Inflammatory macrophage (primary cell): ENCODE results near the gene MYO16.
"Not testable (repeated sequence)": the region's sequence is repeated elsewhere in the genome, so short reads cannot be mapped to it uniquely, and the experiment has no call there.

Source experiments
- DNase-seq, 2 donors: peaks; one replicate each; pipeline ENCODE4 v3.0.0-alpha.2; 2020 to 2022

MYO16 gene

DNA sequence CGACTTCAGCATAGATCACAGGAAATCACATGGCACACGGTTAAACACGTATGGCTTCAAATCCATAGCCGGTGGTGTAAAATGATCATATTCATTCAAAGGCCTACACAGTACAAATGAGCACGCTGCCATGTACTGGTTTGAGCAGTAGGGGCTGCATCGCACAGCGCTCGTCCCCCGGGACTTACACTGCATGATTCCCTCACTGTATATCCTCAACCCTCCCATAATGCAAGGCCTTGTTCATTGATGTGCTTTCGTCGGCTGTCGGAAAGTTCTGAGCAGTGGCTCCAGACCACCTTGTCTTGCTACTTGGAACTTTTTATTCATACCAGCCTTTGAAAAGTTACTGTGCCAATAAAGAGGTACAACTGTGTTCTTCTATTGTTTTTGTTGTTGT is 578.2 kb downstream of the MYO16 start:
- DNase-seq = no peak

- no peak for DNase-seq
Observed at GRCh38 chr13:109208522-109208921, 579.1 kb downstream of the MYO16 start.

DNA sequence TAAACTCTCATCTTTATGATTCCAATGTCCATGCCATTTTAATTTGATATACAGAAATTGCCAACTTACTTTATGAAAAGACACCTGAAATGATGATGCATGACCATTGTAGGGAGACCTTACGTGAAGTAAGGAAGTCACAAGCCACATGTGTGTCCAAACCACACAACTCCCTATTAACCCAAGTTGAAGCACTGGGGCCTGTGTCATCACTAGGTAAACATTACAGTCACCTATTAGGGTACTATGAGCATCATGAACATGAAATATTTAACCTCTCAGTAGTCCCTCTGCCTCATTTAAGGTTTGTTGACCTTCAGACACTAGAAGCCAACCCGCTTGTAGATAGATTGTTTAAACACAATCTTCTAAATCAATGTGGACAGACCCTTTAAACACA is 580.1 kb downstream of the MYO16 start:
- no peak for DNase-seq

DNA sequence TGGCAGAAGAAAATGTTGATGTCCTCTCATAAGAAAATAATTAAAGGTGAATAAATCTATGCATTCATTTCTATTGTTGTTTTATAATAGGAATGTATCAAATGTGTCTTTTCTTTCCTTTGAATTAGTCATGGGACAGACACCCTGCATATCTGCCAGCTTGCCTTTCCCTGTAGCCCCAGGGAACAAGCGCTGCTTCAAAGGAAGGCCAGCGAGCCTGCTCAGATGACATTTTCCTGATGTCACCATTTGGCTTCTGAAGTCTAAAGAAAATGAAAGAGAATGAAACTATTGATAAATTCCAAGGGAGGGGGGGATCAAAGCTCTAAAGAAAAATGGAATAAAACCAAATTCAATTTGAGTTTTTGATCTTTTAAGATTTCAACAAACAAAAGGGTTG is 582.2 kb downstream of the MYO16 start:
- DNase-seq = no peak

- no peak for DNase-seq
Observed at GRCh38 chr13:109212650-109213049, 583.2 kb downstream of the MYO16 start.

DNA sequence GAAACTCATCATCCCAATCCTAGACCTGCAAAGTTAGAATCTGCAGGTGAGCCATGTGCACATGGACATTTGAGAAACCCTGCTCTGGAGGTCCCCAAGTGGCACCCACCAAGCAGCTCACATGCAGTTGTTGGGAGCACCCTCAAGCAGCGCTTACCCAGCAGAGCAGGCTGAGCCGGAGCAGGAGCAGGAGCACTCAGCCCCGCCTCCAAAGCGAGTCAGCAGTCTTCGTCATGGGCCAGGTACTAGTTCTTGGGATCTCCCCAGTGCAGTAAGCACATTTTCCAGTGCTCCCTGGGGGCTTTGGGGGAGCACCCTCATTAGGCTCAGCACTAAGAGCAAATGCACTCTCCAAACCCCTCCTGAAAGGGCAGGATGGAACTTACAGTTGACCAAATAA is 584.3 kb downstream of the MYO16 start:
- DNase-seq = no peak

DNA sequence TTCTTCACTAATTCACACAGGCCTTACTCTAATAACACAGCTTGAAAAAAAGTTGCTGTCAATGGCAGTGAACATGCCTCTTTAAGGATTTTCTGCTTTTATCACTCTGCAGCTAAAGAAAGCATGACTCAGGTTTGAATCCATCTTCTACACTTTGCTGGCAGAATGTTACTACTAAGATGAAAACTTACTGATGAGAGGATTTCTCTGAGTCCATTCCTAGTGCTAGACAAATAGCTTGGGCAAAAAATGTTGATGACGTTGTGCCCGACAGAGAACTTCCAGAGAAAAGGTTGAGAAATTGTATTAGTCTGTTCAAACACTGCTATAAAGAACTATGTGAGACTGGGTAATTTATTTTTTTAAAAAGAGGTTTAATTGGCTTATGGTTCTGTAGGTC is 585.0 kb downstream of the MYO16 start:
- no peak for DNase-seq

- DNase-seq = no peak
Observed at GRCh38 chr13:109215377-109215776, 586.0 kb downstream of the MYO16 start.

GRCh38 chr13:109217510-109217909 is 588.1 kb downstream of the MYO16 start:
- not testable (repeated sequence) for DNase-seq

- no peak for DNase-seq
Observed at GRCh38 chr13:109220631-109221030, 591.2 kb downstream of the MYO16 start.

GRCh38 chr13:109224033-109224432 is 594.6 kb downstream of the MYO16 start:
- no peak for DNase-seq

DNA sequence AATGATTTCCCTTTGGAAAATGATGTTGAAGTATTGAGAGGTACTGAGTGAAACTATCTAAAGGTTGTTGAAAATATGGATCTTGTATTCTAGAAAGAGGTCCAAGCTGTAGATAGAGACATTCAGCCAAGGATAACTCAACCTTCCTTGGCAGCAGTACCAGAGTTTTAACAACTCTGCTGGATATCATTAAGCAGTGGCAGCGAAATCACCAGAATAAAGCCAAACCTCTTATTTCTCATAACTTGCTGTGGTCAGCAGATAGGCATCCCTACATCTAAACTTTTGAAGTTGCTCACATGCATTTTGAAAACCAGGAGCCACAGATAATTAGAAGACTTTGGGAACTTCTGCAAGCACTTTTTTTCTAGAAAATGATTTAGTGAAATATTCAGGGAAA is 597.2 kb downstream of the MYO16 start:
- DNase-seq = no peak

GRCh38 chr13:109227344-109227940 is 598.0 kb downstream of the MYO16 start:
- DNase-seq = no peak

GRCh38 chr13:109228211-109228610 is 598.8 kb downstream of the MYO16 start:
- DNase-seq = no peak

DNA sequence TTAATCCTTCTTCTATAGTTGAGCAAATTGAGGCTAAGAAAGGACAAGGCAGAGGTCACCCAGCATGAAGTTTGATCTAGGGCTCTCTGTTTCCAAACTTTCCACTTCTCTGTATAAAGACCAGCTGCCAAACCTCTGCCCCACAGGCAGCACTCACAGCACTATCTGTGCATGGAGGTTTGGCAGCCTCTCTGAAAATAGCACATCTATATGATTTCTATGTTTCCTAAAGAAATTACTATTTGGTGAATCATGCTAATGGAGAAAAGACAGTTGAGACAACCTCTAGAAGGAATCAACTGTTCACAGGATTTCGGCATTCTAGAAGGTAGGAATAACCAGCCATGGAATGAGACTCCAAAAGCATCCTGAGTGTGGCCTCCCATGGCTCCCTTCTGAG is 602.5 kb downstream of the MYO16 start:
- DNase-seq = no peak

DNA sequence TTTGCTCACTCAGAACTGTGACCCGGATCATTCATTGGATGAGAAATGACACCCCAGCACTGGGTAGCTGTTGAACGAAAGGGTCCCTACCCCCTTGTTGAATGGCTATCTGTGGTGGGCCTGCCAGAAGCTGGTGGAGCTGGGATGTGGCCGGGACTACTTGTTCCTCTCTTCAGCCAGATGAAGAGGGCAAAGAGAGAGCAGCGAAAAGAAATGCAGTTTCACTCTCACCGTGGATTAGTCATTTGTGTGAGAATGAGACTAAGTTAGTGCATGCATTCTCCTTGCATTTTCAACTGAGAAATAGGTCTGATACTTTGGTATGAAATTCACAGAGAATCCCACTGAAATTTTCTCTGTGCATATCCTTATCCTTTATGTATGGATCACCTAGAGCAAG is 603.9 kb downstream of the MYO16 start:
- no peak for DNase-seq

DNA sequence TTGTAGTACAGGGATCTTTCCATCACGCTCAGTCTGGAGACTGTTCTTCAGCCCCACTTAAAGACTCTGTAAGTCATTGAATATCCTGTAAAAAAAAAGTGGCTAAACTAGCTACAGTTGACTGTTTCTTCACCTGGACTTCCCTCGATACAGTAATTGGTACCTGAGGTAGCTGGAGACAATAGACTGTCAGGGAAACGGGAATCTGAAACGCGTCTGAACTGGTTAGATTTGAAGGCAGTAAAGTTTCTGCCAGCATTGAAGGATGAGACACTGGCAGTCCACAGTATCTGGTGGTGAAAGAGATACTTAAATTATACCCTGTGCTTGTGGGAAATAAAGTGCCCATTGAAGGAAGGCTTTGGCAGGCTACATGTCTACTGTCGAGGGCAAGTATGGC is 606.5 kb downstream of the MYO16 start:
- no peak for DNase-seq

DNA sequence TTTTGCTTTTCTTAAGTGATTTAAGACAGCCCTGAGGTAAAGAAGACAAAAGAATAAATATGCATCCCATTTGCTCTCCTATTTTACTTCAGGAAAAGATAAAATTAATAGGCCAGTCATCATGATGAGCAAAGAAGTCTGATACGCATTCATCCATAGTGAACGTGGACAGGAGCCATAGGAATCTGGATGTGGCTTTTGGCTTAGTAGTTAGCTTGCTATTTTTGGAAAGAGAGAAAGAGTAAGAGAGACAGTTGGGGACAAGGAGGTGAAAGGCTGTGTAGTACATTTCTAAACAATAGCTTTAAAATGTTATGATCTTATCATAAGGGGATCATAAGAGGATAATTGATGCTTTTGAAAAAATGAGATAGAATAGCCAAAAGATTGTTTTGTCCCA is 611.7 kb downstream of the MYO16 start:
- no peak for DNase-seq

- DNase-seq = no peak
Observed at GRCh38 chr13:109243311-109243951, 614.0 kb downstream of the MYO16 start.

- no peak for DNase-seq
Observed at GRCh38 chr13:109244566-109244965, 615.2 kb downstream of the MYO16 start.

DNA sequence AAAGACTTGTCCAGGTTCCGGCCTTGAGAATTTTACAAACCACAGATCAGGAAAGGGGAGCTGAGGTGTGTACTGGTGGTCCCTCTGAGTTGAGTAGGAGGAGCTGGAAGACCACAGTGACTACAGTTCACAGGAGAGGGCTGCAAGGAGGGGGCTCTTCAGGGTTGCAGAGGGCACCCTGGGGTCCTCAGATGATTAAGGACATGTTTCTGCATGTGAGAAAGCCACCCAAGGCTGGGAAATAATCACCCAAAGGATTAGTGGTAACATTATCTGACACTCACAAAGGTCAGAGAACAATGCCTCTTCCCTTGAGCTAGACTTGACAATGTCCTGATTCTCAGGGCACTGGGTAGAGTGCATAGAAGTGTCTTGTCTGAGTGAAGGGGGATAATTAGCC is 616.6 kb downstream of the MYO16 start:
- DNase-seq = no peak

DNA sequence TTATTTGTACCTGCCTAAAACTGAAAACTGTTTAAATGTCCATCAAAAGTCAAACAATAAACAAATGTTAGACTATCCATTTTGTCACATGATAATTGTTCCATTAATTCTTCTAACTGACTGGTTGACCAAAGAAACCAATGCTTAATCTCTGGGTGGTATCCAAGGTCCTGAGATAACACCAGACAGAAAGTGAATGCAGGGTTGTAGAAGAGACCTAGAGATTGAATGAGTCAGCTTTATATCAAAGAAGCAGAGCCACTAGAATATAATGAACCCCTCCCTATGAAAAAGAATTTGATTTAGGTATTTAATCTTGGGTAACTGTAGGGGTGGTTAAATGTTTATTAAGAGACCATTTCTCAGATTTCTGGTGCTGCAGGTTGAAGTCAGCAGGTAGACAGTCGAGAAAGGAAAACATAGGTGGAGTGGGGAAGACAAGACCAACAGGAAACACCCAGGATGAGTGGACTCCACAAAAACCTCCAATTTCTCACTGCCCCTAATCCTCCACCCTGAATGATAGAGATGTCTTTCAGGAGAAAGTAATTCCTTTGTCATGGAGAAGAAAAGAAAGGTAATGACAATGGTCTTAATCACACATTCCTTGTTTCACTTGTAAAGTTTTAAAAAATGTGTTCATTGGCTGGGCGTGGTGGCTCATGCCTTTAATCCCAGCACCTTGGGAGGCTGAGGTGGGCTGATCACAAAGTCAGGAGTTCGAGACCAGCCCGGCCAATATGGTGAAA is 620.5 kb downstream of the MYO16 start:
- DNase-seq = no peak

DNA sequence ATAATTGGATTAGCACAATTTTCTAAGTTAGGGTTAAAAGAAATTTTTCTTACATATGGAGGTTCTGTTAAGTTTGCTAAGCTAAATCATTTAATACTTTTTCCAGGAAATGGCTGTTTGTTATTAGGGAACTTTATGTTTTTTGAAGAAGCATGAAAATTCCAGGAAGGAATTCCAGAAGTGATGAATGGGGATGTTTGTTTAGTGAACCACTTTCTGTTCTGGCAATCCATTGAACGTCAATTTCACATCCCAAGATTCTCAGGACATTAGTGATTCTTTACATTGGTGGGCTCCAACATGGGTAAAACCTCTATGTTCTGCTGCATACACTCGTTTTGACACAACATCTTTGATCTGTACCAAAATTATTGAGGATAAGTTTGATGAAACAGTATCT is 622.5 kb downstream of the MYO16 start:
- no peak for DNase-seq

- no peak for DNase-seq
Observed at GRCh38 chr13:109253316-109253715, 623.9 kb downstream of the MYO16 start.
